Stimulated activated CD4-positive, alpha-beta T cell treated with anti-CD3 and anti-CD28 coated beads, Interleukin-1b, Interleukin-23, amount 100 ng/mL, for 1 hour (primary cell): Measurements from ENCODE around the gene PIGT.

ENCODE experiments used
- DNase-seq, 2 donors: peaks; one replicate each; pipeline ENCODE4 v3.0.0-alpha.2; 2020; ENCODE audit warnings: low read depth in 2 of 2

PIGT gene

DNA sequence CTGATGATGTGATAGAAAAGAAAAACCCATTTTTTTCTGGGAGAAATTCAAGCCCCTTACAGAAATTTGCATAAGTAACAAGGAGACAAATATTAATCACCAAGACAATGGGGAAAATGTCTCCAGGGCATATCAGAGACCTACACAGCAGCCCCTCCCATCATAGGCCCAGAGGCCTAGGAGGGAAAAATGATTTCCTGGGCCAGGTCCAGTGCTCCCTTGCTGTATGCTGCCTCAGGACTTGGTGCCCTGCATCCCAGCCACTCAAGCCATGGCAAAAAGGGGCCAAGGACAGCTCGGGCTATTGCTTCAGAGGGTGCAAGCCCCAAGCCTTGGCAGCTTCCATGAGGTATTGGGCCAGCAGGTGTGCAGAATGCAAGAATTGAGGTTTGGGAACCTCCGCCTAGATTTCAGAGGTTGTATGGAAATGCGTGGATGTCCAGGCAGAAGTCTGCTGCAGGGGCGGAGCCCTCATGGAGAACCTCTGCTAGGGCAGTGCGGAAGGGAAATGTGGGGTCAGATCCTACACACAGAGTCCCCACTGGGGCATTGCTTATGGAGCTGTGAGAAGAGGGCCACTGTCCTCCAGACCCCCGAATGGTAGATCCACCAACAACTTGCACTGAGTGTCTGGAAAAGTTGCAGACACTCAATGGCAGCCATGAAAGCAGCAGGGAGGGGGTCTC is 15.5 kb upstream of the PIGT start:
- no peak for DNase-seq

DNA sequence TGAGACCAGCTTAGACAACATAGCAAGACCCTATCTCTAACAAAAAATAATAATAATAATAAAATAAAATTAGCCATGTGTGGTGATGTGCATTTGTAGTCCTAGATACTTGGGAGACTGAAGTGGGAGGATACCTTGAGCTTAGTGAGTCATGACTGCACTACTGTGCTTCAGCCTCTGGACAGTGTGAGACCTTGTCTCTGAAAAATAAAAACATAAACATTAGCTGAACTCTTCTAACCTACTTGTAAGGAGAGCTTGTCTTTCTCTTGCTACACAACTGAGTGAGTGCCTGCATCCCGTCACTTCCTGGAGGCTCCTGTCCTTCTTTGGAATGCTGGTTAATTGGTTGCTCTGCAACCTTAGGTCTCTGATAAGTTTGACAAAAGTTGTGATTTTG is 13.0 kb upstream of the PIGT start:
- no peak for DNase-seq

DNA sequence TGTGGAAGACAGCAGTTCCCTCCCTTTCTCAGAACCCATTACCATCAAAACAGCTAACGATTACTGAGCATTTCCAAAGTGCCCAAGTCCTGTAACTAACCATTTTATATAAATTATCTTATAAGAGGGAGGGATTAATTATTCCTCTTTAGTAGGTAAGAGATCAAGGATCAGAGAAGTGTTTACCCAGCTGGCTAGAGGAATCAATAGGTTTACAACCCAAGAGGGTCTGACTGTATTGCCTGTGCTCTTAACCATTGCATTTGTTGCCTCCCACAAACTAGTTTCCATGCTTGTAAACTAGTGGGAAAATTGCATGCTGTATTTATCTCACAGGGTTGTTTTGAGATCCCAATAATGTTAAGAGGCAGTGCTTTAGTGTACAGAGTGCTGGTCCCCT is 11.5 kb upstream of the PIGT start:
- DNase-seq: no peak

DNA sequence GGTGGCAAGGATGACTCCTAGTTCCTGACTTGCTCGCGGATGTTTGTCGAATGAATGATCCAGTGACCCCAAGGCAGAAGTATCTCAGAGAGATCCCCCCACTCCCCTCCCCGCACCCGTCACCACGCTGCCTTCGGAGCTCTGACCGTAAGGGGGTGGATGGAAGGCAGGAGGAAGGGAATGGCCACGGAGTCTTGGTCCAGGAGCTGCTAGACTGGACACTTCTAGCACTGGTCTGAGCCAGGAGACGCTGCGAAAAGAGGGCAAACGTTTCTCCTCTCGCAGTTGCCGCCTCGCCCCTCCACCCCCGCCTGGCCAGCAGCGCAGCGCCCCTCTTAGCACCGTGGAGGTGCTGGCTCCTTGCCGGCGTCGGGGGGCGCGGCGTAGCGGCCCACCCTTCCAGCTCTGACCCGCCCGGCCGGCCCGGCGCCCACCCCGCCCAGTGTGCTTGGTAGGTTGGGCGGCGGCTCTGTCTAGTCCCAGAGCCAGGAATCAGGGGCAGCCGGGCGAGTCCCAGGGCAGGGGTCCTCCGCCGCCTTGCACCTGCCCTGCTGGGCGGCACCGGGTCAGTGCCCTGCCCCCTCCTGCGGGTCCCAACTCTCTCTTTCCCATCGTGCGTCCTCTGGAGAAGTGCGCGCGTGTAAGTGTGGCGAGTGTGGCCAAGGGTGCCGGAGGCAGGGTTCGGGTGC is 10.2 kb upstream of the PIGT start:
- DNase-seq: no peak

DNA sequence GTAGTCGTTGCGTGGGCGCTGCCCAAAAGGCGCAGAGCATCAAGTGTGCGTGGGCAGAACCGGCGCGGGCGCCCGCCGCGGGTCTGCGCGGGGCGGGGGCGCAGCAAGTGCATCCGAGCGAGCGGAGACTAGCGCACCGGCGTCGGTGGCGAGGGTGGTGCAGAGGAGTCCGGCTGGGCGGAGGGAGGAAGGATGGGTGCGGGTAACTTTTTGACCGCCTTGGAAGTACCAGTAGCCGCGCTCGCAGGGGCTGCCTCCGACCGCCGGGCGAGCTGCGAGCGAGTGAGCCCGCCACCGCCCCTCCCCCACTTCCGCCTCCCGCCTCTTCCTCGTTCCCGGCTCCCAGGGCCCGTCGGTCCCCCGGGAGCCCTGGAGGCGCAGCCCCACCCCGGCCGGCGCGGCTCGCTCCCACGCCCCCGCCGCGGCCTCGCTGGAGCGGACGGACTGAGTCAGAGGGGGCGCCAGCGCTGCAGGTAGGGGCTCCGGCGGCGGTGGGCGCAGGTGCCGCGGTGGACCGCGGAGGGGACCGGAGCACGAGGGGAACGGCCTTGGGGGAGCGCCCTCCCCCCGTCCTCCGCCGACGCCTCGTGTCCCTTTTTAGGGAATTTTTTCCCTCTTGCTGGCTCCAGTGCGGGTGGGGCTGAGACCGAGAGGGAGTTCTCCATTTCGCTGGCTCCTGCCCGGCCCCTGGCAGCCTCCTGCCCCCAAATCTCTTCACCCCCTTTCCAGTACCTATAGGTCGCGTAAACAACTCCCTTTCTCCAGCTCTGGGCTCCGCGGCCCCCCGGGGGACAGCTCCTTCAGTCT is 9.5 kb upstream of the PIGT start:
- peak in 1 of 2 donors; percentile 21 for DNase-seq

DNA sequence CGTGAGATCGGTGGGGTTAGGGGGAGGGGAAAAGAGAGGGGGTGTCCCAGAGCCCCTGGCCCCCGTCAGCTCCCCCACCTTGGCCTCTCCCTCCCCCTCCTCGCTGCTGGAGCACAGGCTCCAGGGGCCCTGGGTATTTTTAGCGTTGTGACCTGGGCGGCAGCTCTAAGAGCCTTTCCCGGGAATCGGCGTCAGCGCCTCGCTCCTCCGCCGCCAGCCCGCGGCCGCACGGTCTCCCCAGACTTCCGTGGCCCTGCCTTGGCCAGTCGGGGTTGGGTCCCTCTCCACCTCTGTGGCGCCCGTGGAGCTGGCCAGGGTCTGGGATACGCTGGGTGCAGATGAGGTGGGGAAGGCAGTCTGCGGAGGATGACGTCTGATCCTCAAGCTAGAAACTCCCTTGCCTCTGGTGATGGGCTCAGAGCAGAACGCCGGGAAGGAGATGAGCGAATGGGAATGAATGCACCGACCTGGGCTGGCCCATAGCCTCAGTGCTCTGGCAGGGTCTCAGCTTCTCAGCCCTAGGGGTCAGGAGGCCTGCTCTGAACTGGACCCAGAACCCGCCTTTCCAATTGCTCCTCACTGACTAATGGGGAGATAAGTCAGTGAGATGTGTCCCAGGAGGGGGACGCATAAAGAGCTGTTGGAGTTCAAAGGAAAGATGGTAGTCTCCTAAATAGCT is 8.7 kb upstream of the PIGT start:
- no peak for DNase-seq

DNA sequence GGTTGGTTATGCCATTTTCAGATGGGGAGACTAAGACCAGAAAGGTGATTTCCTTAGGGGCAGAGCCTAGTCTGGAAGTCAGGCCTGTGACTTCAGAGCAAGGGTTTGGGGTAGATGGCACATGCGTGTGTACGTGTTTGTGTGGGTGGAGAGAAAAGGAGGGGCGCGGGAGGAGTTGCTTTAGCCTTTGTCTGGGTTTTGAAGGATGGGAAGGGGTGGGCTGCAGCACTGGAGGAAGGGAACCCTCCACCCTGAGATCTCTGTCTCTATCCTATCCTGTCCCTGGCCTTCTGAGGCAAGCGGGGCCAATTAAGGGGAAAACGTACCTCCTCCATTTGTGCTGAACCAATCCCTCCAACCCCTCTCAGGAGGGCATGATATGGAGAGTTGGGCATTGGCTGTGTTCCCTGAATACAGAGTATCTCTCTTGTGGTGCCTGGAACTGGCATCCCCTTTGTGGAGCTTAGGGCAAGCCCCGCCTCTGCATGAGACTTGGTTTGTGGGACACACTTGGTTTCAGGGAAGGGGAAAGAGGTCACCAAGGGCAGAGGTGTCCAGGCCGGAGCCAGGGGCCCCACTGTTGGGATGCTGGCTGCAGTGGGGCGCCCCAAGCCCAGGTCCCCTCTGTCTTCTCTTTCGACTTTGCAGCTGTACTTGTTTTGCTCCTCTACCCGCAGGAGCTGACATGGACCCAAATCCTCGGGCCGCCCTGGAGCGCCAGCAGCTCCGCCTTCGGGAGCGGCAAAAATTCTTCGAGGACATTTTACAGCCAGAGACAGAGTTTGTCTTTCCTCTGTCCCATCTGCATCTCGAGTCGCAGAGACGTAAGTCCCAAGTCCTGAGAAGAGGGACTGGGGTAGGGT is 7.9 kb upstream of the PIGT start, which contains the start of gene DBNDD2:
DBNDD2 (plus strand) TSS at position 507 of the 863 bp plus-strand sequence; CDS start at position 686, 179 bp downstream.
- DNase-seq: no peak

DNA sequence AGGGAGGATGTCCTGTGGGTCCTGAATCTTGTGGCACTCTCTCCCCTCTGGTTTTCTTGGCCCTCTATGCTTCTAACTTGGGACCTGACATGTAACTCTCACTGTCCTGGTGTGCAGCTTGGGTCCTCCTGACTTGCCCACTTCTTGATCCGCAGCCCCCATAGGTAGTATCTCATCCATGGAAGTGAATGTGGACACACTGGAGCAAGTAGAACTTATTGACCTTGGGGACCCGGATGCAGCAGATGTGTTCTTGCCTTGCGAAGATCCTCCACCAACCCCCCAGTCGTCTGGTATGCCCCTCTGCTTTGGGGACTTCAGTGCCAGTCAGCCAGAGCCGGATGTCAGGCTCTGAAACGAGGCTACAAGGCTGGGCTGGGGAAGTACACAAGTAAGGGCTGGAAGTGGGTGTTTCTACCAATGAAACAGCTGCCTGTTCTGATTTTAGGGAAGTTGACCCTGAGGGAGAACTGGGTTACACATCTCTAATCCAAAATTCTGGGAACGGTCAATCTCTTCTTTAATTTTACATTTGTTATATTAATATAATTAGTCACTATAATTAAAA is 7.2 kb upstream of the PIGT start:
- no peak for DNase-seq

DNA sequence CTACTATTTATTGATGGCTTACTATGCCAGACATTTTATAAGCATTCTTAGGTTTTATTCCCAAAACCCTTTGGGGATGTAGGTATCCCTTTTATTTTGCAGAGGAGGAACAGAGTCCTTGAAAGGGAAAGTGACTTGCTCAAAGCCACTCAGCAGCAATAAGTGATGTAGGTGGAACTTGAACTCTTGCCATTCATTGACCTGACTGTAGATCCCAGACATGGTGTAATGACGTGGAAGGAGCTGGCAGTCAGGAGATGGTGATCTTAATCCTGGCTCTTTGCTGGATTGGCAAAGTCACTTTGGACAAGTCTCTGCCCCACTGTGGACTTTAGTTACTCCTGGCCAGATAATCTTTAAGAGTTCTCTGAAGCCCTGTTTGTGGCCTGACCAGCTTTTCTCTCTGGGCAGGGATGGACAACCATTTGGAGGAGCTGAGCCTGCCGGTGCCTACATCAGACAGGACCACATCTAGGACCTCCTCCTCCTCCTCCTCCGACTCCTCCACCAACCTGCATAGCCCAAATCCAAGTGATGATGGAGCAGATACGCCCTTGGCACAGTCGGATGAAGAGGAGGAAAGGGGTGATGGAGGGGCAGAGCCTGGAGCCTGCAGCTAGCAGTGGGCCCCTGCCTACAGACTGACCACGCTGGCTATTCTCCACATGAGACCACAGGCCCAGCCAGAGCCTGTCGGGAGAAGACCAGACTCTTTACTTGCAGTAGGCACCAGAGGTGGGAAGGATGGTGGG is 6.2 kb upstream of the PIGT start:
- no peak for DNase-seq

DNA sequence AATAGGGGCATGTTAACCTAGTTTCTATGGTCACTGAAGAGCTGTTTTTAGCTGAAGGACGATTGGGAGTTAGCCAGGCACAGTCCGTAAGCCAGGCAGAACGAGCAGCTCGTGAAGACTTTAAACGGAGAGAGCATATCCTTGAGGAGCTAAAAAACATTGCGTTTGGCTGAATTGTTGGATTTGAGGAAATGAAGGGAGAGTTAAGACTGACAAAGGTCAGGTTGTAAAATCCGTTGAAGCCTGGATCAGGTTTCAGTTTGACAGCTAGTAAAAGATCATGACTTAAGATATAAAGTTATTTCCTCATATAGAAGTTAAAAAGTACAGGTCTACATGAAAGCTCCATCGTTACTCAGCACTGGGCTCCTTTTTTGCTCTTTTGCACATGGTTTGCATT is 5.1 kb upstream of the PIGT start:
- DNase-seq: no peak

DNA sequence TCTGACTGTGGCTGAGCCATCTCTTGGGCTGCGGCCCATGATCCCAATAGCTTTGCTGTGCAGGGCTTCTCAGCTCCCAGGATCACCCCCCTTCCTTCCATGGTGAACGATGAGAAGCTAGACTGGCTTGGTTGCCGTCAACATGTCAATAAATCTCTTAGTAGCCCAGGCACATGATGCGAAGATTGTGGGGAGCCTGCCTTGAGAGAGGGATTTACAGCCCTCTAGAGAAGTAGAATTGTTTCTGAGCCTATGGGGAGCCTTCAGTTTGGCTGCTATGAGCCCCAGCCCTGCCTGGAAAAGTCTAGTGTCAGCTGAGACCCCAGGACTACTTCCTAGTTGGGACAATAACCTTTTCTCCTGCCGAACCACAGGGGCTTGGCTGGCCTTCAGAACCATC is 3.3 kb upstream of the PIGT start:
- no peak for DNase-seq

DNA sequence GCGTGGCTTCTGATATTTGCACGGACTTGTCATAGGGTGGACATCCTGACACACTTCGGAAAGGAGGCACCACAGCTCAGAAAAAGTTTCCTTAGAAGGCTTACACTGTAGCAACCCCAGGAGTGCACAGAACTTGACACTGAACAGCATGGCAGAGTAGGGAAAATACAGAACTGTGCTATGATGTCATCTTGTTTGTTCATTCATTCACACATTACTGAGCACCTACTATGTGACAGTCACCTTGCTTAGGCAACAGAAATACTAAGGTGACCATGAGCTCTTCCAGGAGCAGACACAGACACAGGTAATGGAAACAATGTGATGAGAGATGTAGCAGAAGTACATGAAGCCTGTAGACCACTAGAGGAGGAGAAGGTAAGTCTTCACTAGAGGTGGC is 2.5 kb upstream of the PIGT start:
- DNase-seq: no peak

DNA sequence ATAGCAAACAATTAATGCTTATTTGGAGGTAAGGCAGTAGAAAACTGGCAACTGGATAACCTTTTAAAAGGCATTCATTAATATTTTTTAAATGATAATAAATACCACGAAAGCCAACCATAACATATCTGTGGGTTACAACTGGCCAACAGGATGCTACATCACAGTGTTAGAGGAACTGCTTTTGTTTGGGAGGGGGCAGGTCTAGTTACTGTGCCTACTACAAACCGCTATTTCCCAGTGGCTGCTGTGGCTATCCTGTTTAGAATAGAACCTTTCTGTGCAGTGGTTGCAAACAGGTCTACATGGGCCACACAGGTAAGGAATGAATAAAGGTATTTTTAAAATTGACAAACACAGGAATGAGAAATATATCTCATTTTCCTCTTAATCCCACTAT is 976 bp downstream of the PIGT start:
- DNase-seq: no peak

DNA sequence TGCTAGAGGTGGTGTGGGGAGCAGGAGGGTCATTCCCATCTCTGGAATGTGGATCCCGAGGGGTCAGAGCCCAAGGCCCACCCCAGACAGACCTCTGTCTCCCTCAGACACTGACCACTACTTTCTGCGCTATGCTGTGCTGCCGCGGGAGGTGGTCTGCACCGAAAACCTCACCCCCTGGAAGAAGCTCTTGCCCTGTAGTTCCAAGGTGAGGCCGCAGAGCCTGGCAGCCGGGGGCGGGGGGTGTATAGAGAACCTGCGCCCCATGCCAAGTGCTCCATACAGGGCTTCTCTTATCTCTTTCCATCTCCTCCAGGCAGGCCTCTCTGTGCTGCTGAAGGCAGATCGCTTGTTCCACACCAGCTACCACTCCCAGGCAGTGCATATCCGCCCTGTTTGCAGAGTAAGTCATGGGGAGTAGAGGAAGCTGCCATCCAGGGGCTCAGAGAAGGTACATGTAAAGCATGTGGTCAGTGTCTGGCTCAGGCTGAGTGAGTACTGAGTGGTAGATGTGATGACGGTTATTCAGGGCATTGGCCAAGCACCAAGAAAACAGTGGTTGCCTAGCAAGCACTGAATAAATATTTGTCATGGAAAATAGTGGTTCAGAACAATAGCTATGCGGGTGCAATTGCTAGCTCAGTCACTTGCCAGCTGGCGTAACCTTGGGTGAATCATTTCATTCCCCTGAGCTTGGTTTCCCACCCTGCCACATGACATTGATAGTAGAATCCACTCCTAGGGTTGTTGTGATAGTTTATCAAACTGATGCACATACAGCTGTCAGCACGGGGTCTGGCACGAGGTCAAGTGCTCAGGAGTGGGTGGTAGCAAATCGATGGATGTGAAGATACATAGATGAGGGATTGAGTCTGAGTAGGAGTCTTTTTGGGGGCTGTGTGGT is 3.5 kb downstream of the PIGT start:
- no peak for DNase-seq

DNA sequence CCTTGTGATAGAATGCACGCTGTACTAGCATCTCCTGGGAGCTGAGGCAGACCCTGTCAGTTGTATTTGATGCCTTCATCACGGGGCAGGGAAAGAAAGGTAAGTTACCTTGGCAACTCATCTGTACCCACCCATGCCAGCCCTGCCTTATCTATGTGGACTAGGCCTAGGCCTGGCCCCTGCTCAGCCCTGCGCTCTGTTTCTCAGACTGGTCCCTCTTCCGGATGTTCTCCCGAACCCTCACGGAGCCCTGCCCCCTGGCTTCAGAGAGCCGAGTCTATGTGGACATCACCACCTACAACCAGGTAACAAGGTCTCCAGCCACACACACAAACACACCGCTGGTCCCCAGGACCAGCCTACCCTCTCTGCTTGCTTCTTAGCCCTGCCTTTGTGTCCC is 4.2 kb downstream of the PIGT start:
- DNase-seq: no peak

DNA sequence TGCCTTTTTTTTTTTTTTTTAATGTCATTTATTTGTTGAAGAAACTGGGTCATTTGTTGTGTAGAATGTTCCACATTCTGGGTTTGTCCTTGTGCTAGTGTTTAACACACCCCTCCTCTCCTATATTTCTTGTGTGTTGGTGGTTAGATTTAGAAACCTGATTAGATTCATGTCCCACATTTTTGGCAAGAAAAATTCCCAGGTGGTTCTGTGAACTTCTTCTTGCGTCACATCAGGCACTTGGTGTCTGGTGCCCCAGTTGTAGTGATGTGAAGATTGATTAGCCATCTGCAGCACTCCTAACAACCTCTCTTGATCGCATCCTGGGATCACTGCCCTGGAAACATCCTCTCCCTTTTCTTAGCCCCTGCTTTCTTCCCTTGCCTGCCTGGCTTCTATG is 7.8 kb downstream of the PIGT start:
- DNase-seq: no peak

DNA sequence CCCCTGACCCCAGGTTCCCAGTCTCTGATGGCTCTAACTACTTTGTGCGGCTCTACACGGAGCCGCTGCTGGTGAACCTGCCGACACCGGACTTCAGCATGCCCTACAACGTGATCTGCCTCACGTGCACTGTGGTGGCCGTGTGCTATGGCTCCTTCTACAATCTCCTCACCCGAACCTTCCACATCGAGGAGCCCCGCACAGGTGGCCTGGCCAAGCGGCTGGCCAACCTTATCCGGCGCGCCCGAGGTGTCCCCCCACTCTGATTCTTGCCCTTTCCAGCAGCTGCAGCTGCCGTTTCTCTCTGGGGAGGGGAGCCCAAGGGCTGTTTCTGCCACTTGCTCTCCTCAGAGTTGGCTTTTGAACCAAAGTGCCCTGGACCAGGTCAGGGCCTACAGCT is 9.6 kb downstream of the PIGT start:
- DNase-seq: no peak

DNA sequence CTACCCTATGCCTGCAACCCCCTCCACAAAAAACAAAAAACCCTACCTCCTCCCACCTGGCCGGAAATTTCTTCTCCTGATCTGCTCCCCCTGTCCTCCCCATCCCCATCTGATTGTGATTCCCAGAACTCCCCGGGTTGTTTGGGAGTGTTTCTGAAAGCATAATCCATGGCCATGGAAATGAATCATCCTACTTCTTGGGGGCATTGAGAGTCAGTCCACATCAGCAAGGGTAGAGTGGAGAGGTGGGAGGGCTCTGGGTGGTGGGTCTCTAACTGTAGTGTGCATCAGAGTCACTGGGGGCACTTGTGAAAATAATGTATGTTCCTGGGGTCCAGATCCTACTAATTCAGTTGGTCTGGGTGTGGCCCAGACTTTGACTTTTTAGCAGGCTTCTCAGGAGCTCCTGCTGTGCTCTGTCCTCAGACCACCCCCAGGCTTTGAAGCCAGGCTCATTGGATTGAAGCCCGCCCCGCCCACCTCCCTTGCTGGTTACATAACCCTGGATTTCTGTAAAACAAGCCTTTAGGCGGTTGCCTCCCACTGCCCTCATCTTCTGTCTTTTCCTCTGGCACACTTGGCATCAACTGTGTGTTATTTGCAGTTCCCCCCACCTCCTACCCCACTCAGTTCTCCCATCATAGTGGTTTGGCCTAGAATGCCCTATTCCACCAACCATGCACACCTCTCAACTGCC is 10.5 kb downstream of the PIGT start:
- no peak for DNase-seq
